HG03442 (cell line): ENCODE data around the gene DUOXA2.

Experiments used
- ATAC-seq: cut with Tn5 transposase; IDR thresholded peaks from one replicate; pipeline ENCODE4 v1.9.1; 2021; ENCODE audit warnings: mild to moderate bottlenecking, moderate library complexity; ENCODE audit not compliant: unreplicated experiment

The DUOXA2 gene

GRCh38 chr15:45116482-45117307 lies 2.6 kb downstream of the DUOXA2 start:
- no peak for ATAC-seq

GRCh38 chr15:45117308-45118130 lies 3.4 kb downstream of the DUOXA2 start:
- peak; percentile 4 for ATAC-seq

- ATAC-seq, result peak; percentile 93
Measured at GRCh38 chr15:45118131-45118588, 4.0 kb downstream of the DUOXA2 start.

- ATAC-seq, result no peak
Measured at GRCh38 chr15:45118996-45119395, 4.9 kb downstream of the DUOXA2 start.

GRCh38 chr15:45120081-45120972 lies 6.2 kb downstream of the DUOXA2 start:
- no peak for ATAC-seq

GRCh38 chr15:45121020-45121419 lies 6.9 kb downstream of the DUOXA2 start:
- ATAC-seq, result no peak

- ATAC-seq, result no peak
Measured at GRCh38 chr15:45121706-45122417, 7.7 kb downstream of the DUOXA2 start.

GRCh38 chr15:45122719-45123118 lies 8.6 kb downstream of the DUOXA2 start:
- no peak for ATAC-seq

GRCh38 chr15:45123397-45123796 lies 9.3 kb downstream of the DUOXA2 start:
- no peak for ATAC-seq

- ATAC-seq, result no peak
Measured at GRCh38 chr15:45126535-45127158, 12.5 kb downstream of the DUOXA2 start.

- no peak for ATAC-seq
Measured at GRCh38 chr15:45128971-45129639, 15.0 kb downstream of the DUOXA2 start.

GRCh38 chr15:45129651-45130129 lies 15.6 kb downstream of the DUOXA2 start, which contains the start of the genes DUOX1 and DUOXA1:
DUOX1 (plus strand) TSS chr15:45129994; CDS start chr15:45131967, 1,973 bp downstream.
DUOXA1 (minus strand) TSS chr15:45129879; CDS start chr15:45123014, 6,865 bp downstream.
- ATAC-seq, result no peak

GRCh38 chr15:45130291-45131000 lies 16.3 kb downstream of the DUOXA2 start:
- ATAC-seq, result no peak

- no peak for ATAC-seq
Measured at GRCh38 chr15:45131510-45131909, 17.4 kb downstream of the DUOXA2 start.

GRCh38 chr15:45132844-45133560 lies 18.9 kb downstream of the DUOXA2 start:
- no peak for ATAC-seq

- no peak for ATAC-seq
Measured at GRCh38 chr15:45133561-45133920, 19.4 kb downstream of the DUOXA2 start.

GRCh38 chr15:45134046-45134445 lies 19.9 kb downstream of the DUOXA2 start:
- ATAC-seq, result no peak
